IMR-90 (cell line): ENCODE data around the gene POU6F1. TPM values are rescaled to one million over a fixed set of nuclear protein-coding genes. Genes with fewer than 3 reads are reported as not detected.

Experiments
- ATAC-seq: fragments of 200-7000 bp; cut with Tn5 transposase; 2 replicates; pipeline ENCODE4 v1.9.1; 2020; ENCODE audit warnings: low read depth, mild to moderate bottlenecking, moderate library complexity
- BruUV-seq: library from RNA; stranded (reverse); fragments of 400-500 nt; replicated peaks from 2 replicates; lab custom pipeline; 2021; lab: Mats Ljungman, UMichigan
- CTCF ChIA-PET: fragments of 300-600 bp; formaldehyde crosslinking; extraction: SDS; loops from one replicate; lab custom pipeline; 2021; ENCODE audit warnings: antibody characterized with exemption; lab: Yijun Ruan, JAX
- POLR2A ChIA-PET: fragments of 300-600 bp; sonication (Branson Sonifier 250); formaldehyde crosslinking; loops from one replicate; lab custom pipeline; 2022; ENCODE audit warnings: antibody characterized with exemption; ENCODE audit not compliant: unreplicated experiment; lab: Charles Lee
- DNase-seq: peaks from one replicate; pipeline ENCODE4 v3.0.0; 2013
- H2AFZ ChIP-seq: replicated peaks from 2 replicates; pipeline ENCODE3; 2013; ENCODE audit warnings: low read length, mild to moderate bottlenecking; ENCODE audit not compliant: poor library complexity
- H2AK5ac ChIP-seq: 2 replicates; pipeline ENCODE4 v1.6.1; 2013; ENCODE audit warnings: low read depth, low read length, inconsistent platforms
- H2AK9ac ChIP-seq: replicated peaks from 2 replicates; pipeline ENCODE3; 2013; ENCODE audit warnings: mild to moderate bottlenecking, low read depth, low read length, moderate library complexity; ENCODE audit not compliant: poor library complexity
- H2BK120ac ChIP-seq: 2 replicates; pipeline ENCODE4 v1.6.1; 2013; ENCODE audit warnings: low read depth, low read length, inconsistent platforms
- H2BK15ac ChIP-seq: 3 replicates; pipeline ENCODE4 v1.6.1; 2013; ENCODE audit warnings: low read depth, low read length, inconsistent platforms
- H2BK20ac ChIP-seq: 2 replicates; pipeline ENCODE4 v1.6.1; 2013; ENCODE audit warnings: low read depth, mild to moderate bottlenecking, inconsistent platforms, low read length, moderate library complexity
- H2BK5ac ChIP-seq: 2 replicates; pipeline ENCODE4 v1.6.1; 2013; ENCODE audit warnings: mild to moderate bottlenecking, low read depth, low read length, inconsistent platforms; ENCODE audit not compliant: poor library complexity, severe bottlenecking
- H3K14ac ChIP-seq: replicated peaks from 2 replicates; pipeline ENCODE4 v1.6.1; 2013; ENCODE audit warnings: low read depth, low read length, inconsistent platforms
- H3K18ac ChIP-seq: 2 replicates; pipeline ENCODE4 v1.6.1; 2013; ENCODE audit warnings: low read depth, low read length, control low read depth
- H3K23ac ChIP-seq: 2 replicates; pipeline ENCODE4 v1.6.1; 2013; ENCODE audit warnings: low read depth, low read length, inconsistent platforms
- H3K27ac ChIP-seq: 2 replicates; pipeline ENCODE4 v1.5.1; 2013; ENCODE audit warnings: mild to moderate bottlenecking, control low read depth, low read length; ENCODE audit not compliant: insufficient read depth
- H3K27me3 ChIP-seq: 2 replicates; pipeline ENCODE4 v1.6.1; 2013; ENCODE audit warnings: low read length; ENCODE audit not compliant: control insufficient read depth, insufficient read depth
- H3K36me3 ChIP-seq: 2 replicates; pipeline ENCODE4 v1.6.1; 2013; ENCODE audit warnings: low read length, mixed read lengths; ENCODE audit not compliant: control insufficient read depth, insufficient read depth
- H3K4ac ChIP-seq: 2 replicates; pipeline ENCODE4 v1.6.1; 2013; ENCODE audit warnings: low read depth, low read length, inconsistent platforms
- H3K4me1 ChIP-seq: 2 replicates; pipeline ENCODE4 v1.6.1; 2013; ENCODE audit warnings: low read length, mixed read lengths; ENCODE audit not compliant: control insufficient read depth, insufficient read depth
- H3K4me2 ChIP-seq: 2 replicates; pipeline ENCODE4 v1.6.1; 2013; ENCODE audit warnings: low read depth, mild to moderate bottlenecking, control low read depth, low read length, moderate library complexity
- H3K4me3 ChIP-seq: 2 replicates; pipeline ENCODE4 v1.5.1; 2013; ENCODE audit warnings: low read depth, mild to moderate bottlenecking, control low read depth, low read length, moderate library complexity; ENCODE audit not compliant: insufficient read depth
- H3K56ac ChIP-seq: 2 replicates; pipeline ENCODE4 v1.6.1; 2013; ENCODE audit warnings: low read length, inconsistent platforms; ENCODE audit not compliant: insufficient read depth; ENCODE audit errors: extremely low read depth
- H3K79me1 ChIP-seq, 2 experiments: 2 replicates each; pipeline ENCODE4 v1.6.1; 2013; ENCODE audit warnings: low read length in 2 of 2, inconsistent platforms in 1 of 2, low read depth in 1 of 2
- H3K9ac ChIP-seq: 2 replicates; pipeline ENCODE4 v1.6.1; 2013; ENCODE audit warnings: low read depth, low read length, control low read depth
- H3K9me1 ChIP-seq: 2 replicates; pipeline ENCODE4 v1.6.1; 2013; ENCODE audit warnings: low read length, inconsistent platforms; ENCODE audit not compliant: insufficient read depth
- H3K9me3 ChIP-seq: 2 replicates; pipeline ENCODE4 v1.6.1; 2013; ENCODE audit warnings: low read length; ENCODE audit not compliant: control insufficient read depth, insufficient read depth
- H4K20me1 ChIP-seq: 2 replicates; pipeline ENCODE4 v1.6.1; 2013; ENCODE audit warnings: low read length, inconsistent platforms; ENCODE audit not compliant: insufficient read depth
- H4K5ac ChIP-seq: 2 replicates; pipeline ENCODE4 v1.6.1; 2013; ENCODE audit warnings: mild to moderate bottlenecking, low read depth, low read length, control low read depth
- H4K8ac ChIP-seq, 2 experiments: 2 replicates each; pipeline ENCODE4 v1.6.1; 2013; ENCODE audit warnings: low read depth in 2 of 2, low read length in 2 of 2, control low read depth in 1 of 2, inconsistent platforms in 1 of 2
- H4K91ac ChIP-seq: 2 replicates; pipeline ENCODE4 v1.6.1; 2013; ENCODE audit warnings: low read depth, low read length, inconsistent platforms; ENCODE audit not compliant: insufficient read depth
- BHLHE40 ChIP-seq: fragments of 150-350 bp; IDR thresholded peaks from 2 replicates; pipeline ENCODE4 v1.6.1; 2016; ENCODE audit warnings: mild to moderate bottlenecking, low read depth, low read length
- CHD1 ChIP-seq: IDR thresholded peaks from 2 replicates; pipeline ENCODE4 v1.6.1; 2012; ENCODE audit warnings: low read depth, low read length, improper control_type of control experiment
- MAZ ChIP-seq: IDR thresholded peaks from 2 replicates; pipeline ENCODE4 v1.6.1; 2012; ENCODE audit warnings: low read depth, mild to moderate bottlenecking, low read length, improper control_type of control experiment, moderate library complexity, borderline replicate concordance
- WGBS, 2 experiments: methylation state at CpG; one replicate each; pipeline versions ENCODE4 v1.1.5 to v1.1.7; 2013; ENCODE audit warnings: missing lambda C conversion rate in 2 of 2; ENCODE audit not compliant: insufficient read length in 1 of 2; ENCODE audit errors: extremely low coverage in 2 of 2; 5-methylcytosine and 5-hydroxymethylcytosine counted together
- dilution Hi-C: fragments of 300-500 bp; cut with HindIII; formaldehyde crosslinking; loops from one replicate; pipeline ENCODE4 v1.14.3; 2018; ENCODE audit warnings: low sequenced_read_pairs; ENCODE audit not compliant: unreplicated experiment
- in situ Hi-C: fragments of 300-500 bp; cut with MboI; formaldehyde crosslinking; loops from 3 replicates; pipeline ENCODE4 v1.14.3; 2019; ENCODE audit warnings: low sequenced_read_pairs, inconsistent platforms, mixed read lengths
- intact Hi-C: fragments of 100-400 bp; cut with micrococcal nuclease; formaldehyde crosslinking; loops from 2 replicates; pipeline ENCODE4 v1.10.0; 2022
- polyA plus RNA-seq, 3 experiments: library from polyadenylated mRNA; depleted of rRNA; stranded (reverse); fragments of >200 nt; gene quantifications; 2 replicates each; pipeline ENCODE4 v1.2.3, GENCODE V29; 2012; ENCODE audit warnings: low replicate concordance in 1 of 3
- total RNA-seq: library from RNA; depleted of rRNA; stranded (reverse); fragments of >200 nt; gene quantifications from 2 replicates; pipeline ENCODE4 v1.2.3, GENCODE V29; 2012

Gene POU6F1
- total and polyA plus RNA-seq, 2 of the 4 experiments (the other 2 are of a cell fraction) = 0.90 to 3.6 TPM

DNA sequence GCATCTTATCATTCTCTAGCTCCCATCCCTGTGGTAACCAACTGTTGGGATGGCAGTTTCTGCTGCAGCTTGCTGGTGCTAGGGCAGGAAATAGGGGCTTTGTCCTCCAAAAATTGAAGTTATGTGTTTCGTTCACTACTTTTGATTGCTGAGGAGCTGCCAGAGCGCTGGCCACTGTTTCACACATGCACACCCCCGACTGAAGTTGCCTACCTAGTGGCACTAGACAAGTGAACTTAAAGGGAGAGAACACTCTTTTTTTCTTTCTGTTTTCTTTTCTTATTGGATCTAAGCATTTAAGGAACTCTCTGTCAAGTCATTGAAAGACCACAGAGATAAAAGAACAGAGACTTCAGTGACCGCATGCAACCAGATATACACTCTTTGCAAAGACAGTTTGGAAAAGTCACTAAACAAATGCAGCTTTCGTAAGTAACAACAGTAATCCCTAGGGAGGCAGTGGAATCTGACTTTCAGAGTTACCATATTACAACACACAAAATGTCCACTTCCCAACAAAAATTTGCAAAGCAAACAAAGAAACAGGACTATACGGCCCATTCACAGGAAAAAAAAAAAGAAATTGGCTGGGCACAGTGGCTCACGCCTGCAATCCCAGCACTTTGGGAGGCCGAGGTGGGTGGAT, 56.9 kb downstream of the POU6F1 start:
- Histone ChIP-seq H2BK20ac (no peak overlapping the region), H3K79me1 (peaks cover 29 to 73% of the 10 kb centered on the region in 2 experiments), H2AFZ (no peak overlapping the region), H3K4me3 (no peak overlapping the region), H3K23ac (no peak overlapping the region), H3K27me3 (no peaks in the 10 kb centered on the region), H4K91ac (no peak overlapping the region), H2BK5ac (no peak overlapping the region), H3K18ac (no peak overlapping the region), H4K5ac (no peak overlapping the region), H3K9me1 (peaks cover 3% of the 10 kb centered on the region), H4K20me1 (peaks cover 15% of the 10 kb centered on the region), H2BK15ac (no peak overlapping the region), H2AK9ac (no peak overlapping the region), H2BK120ac (no peak overlapping the region), H3K4ac (no peak overlapping the region), H3K9ac (no peak overlapping the region), H4K8ac (no peak overlapping the region), H3K4me2 (no peak overlapping the region), H3K27ac (no peak overlapping the region), H3K14ac (no peak overlapping the region), H2AK5ac (no peak overlapping the region), H3K56ac (no peak overlapping the region), H3K9me3 (no peaks in the 10 kb centered on the region), H3K36me3 (no peaks in the 10 kb centered on the region), H3K4me1 (peaks cover 2% of the 10 kb centered on the region; the same call in 1 of the 2 replicates)
- WGBS, 2 experiments = 100% methylated on average over 1 of the region's 8 CpGs; no CpG with 5 or more reads in 1 of the 2 experiments
- POLR2A ChIA-PET = no interaction called here
- intact Hi-C loops (no loop called here), in situ Hi-C loops (no loop called here), dilution Hi-C loops (no loop called here)
- ATAC-seq (peak; percentile 49), DNase-seq (no peak)
- BruUV-seq = no TSS peak
- CTCF ChIA-PET = no interaction called here
- TF ChIP-seq MAZ (no peak), BHLHE40 (no peak), CHD1 (no peak)
